Cardiac fibroblast (primary cell): ENCODE measurements around the gene GIT2.
"Not testable (repeated sequence)": the region's sequence is repeated elsewhere in the genome, so short reads cannot be mapped to it uniquely, and the experiment has no call there.

Experiments used
- DNase-seq, 2 donors: peaks; one replicate each; pipeline versions ENCODE4 v3.0.0 to v3.0.0-alpha.2; 2010; ENCODE audit warnings: low read depth in 2 of 2
- H3K4me3 ChIP-seq, 2 donors: replicated peaks in 1 of 2; 1 replicate in 1 of 2; 2 replicates in 1 of 2; pipeline ENCODE4 v1.5.1; 2011; ENCODE audit warnings: low read depth in 2 of 2, low read length in 2 of 2, mild to moderate bottlenecking in 2 of 2, moderate library complexity in 1 of 2
- TF ChIP-seq, protein P1 (sequence below): IDR thresholded peaks from one replicate; pipeline ENCODE4 v1.5.1; 2011; ENCODE audit warnings: low read depth, mild to moderate bottlenecking, low read length, inconsistent platforms

GIT2 gene

DNA sequence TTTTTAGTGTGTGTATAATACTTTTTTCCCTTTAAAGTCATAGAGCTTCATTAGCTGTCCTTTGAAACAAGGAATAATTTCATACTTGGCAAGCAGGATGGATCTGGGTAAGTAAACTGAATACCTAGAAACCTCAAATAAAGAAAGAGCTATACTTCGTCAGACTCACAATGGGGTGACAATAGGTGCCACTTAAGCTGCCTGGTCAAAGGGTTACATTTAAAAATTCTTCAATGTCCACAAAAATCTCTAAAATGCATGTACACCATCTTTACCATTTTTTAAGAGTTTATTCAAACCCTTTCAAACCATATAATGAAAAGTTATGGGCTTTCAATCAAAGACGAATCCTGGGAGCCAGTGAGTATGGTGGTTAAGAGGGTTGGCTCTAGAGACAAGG, 3.1 kb downstream of the GIT2 start:
- no peak for DNase-seq
- TF ChIP-seq, protein P1, sequence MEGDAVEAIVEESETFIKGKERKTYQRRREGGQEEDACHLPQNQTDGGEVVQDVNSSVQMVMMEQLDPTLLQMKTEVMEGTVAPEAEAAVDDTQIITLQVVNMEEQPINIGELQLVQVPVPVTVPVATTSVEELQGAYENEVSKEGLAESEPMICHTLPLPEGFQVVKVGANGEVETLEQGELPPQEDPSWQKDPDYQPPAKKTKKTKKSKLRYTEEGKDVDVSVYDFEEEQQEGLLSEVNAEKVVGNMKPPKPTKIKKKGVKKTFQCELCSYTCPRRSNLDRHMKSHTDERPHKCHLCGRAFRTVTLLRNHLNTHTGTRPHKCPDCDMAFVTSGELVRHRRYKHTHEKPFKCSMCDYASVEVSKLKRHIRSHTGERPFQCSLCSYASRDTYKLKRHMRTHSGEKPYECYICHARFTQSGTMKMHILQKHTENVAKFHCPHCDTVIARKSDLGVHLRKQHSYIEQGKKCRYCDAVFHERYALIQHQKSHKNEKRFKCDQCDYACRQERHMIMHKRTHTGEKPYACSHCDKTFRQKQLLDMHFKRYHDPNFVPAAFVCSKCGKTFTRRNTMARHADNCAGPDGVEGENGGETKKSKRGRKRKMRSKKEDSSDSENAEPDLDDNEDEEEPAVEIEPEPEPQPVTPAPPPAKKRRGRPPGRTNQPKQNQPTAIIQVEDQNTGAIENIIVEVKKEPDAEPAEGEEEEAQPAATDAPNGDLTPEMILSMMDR = no peak
- H3K4me3 ChIP-seq = no peak overlapping the region

DNA sequence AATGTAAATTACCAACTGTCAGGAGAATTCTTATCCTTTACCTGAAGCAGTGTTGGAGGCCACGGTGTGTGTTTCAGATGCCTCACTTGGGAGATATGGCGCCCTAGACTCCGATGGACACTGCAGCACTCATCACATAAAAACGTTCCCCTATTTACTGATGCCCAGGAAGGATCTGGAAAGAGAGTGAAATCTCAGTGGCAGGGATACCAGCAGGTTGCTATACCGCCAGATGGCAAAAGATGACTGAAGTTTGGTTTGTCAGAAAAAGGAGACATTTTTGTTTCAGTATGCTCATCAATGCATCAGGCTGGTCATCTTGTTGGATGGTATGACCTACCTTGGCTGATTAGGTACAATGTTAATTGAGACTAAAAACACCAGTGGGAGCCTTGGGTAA, 4.6 kb downstream of the GIT2 start:
- no peak for DNase-seq
- TF ChIP-seq, protein P1 = no peak
- H3K4me3 ChIP-seq = no peak overlapping the region

DNA sequence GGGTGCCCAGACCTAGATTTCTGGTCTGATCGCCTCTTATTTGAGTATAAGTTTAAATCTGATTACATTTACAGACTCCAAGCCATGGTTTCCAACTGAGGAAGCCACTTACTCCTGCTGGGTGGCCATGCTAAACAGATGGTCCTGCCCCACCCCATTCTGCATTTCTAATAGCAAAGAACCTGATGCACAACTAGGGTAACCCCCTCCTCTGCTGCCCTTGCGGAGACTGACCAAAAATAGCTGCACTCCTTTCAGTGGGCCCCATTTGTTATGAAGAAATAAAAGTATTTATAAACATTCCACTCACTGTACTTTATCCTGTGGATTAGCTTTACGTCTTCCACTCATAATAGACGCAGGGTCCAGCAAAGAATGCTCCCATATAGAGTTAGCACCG, 6.8 kb downstream of the GIT2 start:
- TF ChIP-seq, protein P1 = no peak
- DNase-seq = no peak

DNA sequence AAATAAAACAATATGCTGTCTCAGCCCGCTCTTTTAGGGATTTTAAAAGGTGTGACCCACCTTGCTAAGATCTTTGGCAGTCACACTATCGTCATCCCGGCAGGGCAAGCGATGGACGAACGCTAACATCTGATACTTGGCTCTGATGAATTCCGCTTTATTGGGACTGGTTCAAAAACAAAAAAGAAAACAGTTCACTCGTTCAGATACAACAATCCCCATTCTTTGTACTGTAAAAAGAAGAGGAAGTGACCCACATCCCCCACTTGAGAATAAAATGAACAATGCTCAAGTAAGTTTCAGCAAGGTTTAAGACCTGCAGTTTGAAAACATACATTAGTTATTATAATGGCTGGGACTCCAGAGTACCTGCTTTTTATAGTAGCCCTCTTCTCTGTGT, 7.3 kb downstream of the GIT2 start:
- DNase-seq = no peak
- H3K4me3 ChIP-seq = no peak overlapping the region
- TF ChIP-seq, protein P1 = no peak

More for the DNA sequence above, 6.8 kb downstream of the GIT2 start:
- H3K4me3 ChIP-seq = no peak overlapping the region

DNA sequence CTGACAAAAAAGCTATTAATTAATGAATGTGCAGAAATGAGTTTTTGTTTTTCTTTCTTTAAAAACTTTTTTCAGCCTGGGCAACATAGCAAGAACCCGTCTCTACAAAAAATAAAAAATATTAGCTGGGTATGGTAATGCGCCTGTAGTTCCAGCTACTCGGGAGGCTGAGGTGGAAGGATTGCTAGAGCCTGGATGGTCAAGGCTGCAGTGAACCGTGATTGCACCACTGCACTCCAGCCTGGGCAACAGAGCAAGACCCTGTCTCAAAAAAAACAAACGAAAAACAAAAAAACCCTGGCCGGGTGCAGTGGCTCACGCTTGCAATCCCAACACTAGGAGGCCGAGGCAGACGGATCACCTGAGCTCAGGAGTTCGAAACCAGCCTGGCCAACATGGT, 7.9 kb downstream of the GIT2 start:
- DNase-seq = no peak
- H3K4me3 ChIP-seq = no peak overlapping the region
- TF ChIP-seq, protein P1 = no peak

DNA sequence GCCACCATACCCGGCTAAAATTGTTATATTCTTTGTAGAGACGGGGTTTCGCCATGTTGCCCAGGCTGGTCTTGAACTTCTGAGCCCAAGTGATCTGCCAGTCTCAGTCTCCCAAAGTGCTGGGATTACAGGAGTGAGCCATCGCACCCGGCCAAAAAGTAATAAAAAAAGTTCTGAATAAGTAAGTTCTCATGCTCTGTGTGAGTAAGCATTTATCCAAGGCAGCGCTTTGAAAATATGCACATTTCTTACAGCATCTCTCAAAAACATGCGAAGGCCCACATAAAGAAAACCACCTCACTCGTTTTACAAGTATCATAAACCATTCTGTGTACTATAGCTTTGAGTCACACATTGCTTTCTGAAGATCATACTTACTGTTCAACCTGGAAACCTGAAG, 8.6 kb downstream of the GIT2 start:
- DNase-seq = no peak
- TF ChIP-seq, protein P1 = no peak
- H3K4me3 ChIP-seq = no peak overlapping the region

DNA sequence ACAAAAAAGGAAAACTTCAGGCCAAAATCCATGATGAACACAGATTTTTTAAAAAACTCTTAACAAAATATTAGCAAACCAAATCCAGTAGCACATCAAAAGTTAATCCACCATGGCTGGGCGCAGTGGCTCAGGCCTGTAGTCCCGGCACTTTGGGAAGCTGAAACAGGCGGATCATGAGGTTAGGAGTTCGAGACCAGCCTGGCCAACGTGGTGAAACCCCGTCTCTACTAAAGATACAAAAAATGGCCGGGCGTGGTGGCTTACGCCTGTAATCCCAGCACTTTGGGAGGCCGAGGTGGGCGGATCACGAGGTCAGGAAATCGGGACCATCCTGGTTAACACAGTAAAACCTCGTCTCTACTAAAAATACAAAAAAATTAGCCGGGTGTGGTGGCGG, 9.9 kb downstream of the GIT2 start:
- not testable (repeated sequence) for H3K4me3 ChIP-seq, DNase-seq
